AG08396 (cell line): ENCODE results near the gene SMIM11.
"Not testable (repeated sequence)": the region's sequence is repeated elsewhere in the genome, so short reads cannot be mapped to it uniquely, and the experiment has no call there.

Experiments
- DNase-seq: peaks from one replicate; pipeline ENCODE4 v3.0.0; 2012; ENCODE audit warnings: low spot score, mixed read lengths

SMIM11 gene

GRCh38 chr21:34355570-34355969, 19.7 kb upstream of the SMIM11 start:
- DNase-seq = no peak

GRCh38 chr21:34357889-34358288, 17.4 kb upstream of the SMIM11 start:
- DNase-seq = no peak

DNA sequence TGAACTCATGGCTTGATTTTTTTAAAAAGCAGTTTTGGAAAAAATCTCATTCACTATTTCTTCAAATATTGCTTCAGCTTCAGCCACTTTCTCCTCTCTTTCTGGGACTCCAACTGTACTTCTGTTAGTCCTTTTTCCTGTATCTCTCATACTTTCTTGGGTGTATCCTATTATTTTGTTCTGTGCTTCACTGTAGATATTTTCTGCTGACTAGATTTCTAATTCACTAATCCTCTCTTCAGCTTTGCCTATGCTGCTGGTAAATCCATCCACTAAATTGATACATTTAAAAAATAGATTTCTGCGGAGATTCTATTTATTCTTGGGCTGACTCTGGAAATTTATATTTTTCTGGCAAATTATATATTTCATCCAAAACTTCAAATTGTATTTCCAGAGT, 16.4 kb upstream of the SMIM11 start:
- no peak for DNase-seq

DNA sequence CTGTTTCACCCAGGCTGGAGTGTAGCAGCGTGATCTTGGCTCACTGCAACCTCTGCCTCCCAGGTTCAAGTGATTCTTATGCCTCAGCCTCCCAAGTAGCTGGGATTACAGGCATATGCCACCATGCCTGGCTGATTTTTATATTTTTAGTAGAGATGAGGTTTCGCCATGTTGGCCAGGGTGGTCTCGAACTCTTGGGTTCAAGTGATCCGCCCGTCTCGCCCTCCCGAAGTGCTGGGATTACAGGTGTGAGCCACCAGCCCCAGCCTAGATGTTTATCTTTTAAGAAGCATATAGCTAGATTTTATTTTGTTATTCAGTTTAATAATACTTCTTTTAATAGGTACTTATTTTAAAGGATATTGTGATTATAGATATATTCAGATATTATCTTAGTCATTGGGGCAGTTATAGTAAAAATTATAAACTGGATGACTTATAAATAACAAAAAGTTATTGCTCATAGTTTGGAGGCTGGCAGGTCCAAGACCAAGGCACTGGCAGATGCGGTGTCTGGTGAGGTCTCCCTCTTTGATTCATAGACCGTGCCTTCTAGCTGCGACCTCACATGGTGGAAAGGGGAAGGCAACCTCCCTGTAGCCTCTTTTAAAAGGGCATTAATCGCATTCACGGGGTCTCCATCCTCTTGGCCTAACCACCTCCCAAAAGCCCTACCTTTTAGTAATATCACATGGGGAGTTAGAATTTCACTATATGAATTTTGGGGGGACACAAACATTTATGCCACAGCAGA, 14.6 kb upstream of the SMIM11 start:
- no peak for DNase-seq

DNA sequence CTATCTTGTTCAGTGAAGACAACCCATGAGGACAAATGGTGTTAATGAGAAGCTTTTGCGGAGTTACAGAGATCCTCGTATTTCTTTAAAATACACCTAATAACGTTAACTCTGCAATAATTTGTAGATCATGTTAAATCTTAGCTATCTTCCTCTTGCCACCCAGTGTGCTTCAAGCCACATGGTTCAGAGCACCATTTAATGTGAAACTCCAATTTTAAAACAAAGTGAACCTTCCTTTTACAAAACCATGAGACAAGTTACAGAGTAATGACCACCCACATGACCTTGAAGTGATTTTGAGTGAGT, 13.2 kb upstream of the SMIM11 start:
- DNase-seq = no peak

DNA sequence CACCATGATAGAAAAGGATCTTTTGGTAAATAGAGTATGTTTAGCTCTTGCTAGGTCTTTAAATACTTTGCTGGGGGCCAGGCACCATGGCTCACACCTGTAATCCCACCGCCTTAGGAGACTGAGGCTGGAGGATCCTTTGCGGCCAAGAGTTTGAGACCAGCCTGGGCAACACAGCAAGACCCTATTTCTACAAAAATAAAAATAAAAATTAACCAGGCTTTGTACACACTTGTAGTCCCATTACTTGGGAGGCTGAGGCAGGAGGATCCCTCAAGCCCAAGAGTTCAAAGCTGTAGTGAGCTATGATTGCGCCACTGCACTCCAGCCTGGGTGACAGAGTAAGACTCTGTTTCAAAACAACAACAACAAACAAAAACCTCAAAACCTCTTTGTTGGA, 12.6 kb upstream of the SMIM11 start:
- DNase-seq = no peak

DNA sequence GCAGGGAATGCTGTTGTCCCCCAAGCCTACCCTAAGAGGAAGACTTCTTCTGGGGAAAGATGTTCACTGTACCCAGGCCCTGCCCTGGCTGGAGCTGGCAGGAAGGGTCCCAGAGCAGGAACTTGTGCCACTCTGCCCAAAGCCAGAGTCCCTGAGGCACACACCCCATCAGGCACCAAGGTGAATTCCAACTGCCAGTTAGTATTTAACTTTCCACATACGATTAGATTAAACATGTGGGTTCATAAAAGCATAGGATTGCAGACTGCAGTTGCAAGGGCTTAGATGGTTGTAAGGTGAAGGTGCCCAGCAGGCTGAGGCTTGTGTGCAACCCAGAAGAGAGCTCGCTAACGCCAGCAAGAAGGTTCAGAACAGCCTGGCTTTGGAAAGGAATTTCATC, 11.6 kb upstream of the SMIM11 start, which contains the start of gene KCNE2:
Gene KCNE2 (plus strand): TSS at position 274 of the 400 bp plus-strand sequence. CDS start 6,473 bp downstream, outside the sequence.
- DNase-seq = no peak

DNA sequence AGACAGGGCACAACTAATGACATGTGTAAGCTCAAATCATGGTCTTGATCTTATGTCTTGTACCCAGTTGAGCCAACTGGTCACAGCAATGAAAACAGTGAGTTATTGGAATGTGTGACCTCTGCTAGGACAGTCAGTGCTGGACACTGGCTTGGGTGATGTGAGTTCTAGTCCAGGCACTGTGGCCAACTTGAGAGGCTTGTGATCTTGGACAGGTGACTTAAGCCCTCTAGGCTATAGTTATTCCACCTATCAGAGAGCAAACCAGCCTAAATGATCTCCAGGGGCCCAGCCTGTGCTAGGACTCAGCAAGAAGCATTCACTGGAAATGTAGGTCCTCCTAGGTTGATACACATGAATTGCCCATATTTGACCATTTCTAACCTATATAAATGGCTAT, 10.4 kb upstream of the SMIM11 start:
- DNase-seq = no peak

DNA sequence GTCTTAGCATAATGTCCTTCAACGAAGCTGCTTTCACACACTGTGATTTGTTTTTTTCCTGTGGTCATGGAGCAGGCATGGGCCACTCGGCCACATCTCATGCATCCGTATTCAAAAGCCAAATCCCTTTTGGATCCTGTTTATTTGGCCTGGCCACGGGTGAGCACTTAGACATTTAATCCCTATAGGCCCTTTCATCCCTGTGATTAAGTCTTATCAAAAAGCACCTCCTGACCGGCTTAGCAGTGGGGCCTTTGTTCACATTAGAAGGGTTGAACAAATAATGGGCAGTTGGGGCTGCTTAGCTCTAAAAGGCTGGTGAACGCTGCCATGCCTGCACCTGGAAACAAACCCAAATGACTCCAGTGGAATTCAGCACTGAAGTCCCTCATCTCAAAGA, 9.5 kb upstream of the SMIM11 start:
- DNase-seq = no peak

DNA sequence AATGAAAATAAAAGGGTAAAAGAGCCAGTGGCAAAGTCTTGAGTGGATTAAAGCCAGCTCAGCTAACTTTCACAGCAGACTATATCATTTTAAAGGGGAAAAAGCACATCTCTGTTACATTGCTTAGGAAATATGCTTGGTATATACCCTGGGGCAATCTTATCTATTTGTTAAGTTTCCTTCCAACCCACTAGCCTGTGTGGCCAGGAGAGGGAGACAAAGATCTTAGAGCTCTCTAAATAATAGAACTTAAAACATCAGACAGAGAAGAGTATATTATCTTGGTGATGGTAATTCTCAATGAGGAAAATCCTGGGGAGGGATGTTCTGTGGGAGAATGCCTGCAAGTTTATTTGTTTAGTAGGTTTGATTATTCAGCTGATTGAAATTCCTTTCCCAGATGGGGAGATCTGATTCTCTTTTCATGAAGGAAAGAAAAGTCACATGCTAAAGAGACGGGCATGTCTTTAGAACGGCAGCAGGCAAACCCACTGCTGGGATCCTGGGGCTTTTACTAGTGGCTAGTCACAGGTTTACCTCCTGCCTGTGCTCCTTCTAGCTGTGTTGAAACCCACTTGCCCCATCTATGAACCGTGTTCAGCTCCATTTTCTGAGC, 7.9 kb upstream of the SMIM11 start:
- DNase-seq = no peak

GRCh38 chr21:34369741-34370140, 5.6 kb upstream of the SMIM11 start:
- no peak for DNase-seq

- no peak for DNase-seq
These were observed 3.0 kb upstream of the SMIM11 start for GRCh38 chr21:34372321-34372720.

- DNase-seq = not testable (repeated sequence)
These were observed 845 bp upstream of the SMIM11 start for GRCh38 chr21:34374462-34374861.

GRCh38 chr21:34375619-34375972, 289 bp downstream of the SMIM11 start:
- DNase-seq = not testable (repeated sequence)

DNA sequence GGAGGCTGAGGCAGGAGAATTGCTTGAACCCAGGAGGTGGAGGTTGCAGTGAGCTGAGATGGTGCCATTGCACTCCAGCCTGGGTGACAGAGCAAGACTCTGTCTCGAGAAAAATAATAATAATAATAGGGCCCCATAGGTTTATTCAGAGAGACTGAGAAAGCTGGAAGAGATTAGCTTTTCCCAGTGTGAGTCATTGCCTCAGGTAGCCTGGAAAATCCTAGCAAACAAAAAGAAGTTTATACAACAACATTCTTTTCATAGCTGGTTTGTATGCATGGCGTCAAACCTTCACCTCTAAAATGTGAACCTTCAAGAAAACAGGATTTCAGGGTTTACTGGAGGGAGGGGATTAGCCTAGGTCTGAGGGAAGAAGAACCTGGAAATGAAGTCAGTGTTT, 7.8 kb downstream of the SMIM11 start:
- not testable (repeated sequence) for DNase-seq

- not testable (repeated sequence) for DNase-seq
These were observed 8.6 kb downstream of the SMIM11 start for GRCh38 chr21:34383724-34384415.

DNA sequence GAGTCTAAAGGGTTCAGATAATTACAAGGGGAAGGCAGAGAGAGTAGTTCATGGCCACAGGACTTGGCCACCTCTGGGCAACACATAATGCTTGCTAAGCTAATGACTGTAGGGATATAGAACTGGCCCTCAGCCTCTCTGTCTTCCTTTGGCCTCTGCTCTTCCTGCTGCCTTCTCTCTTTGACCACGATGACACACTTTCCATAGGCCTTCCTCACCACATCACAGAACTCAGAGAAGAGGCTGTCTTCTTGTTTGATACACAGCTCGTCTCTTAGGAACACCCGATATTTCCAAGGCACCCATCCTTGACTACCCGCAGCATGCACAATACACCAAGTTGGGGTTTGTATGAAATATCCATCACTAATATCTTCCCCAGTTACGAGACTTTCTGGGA, 25.2 kb downstream of the SMIM11 start:
- DNase-seq = not testable (repeated sequence)

DNA sequence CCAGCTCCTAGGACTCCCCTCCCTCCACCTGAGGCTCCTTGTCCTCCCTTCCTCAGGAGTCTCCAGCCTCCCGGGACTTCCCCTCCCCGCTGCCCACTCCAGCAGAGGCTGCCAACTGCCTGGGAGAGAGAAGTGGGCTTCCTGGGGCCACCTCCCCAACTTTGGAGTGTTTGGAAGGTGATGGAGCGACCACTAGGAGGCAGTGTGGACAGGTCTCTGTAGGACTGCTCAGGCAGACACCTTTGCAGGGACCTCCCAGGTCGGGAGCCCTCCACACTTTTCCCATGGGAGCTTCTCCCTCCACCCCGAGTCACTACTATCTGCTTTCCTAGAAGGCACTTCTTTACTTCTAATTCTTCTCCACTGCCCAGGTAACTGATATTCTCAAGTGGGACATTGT, 29.4 kb downstream of the SMIM11 start:
- DNase-seq = not testable (repeated sequence)

GRCh38 chr21:34405686-34406085, 30.4 kb downstream of the SMIM11 start:
- DNase-seq = not testable (repeated sequence)

GRCh38 chr21:34406102-34406501, 30.8 kb downstream of the SMIM11 start:
- DNase-seq = not testable (repeated sequence)

DNA sequence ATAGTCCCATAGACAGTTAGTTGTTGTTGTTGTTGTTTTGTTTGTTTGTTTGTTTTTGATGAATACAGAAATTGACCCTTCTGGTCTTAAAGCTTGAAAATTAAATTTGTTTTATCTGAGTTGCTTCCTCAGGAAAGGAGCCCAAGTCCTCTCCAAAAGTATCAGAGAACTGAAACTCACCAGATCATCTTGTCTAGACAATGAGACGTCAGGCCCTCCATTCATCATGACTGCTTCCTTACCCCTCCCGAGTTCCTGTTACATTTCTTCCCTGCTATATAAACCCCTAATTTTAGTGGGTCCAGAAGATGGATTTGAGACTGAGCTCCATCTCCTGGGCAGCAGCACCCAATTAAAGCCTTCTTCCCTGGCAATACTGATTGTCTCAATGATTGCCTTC, 31.4 kb downstream of the SMIM11 start:
- not testable (repeated sequence) for DNase-seq

- not testable (repeated sequence) for DNase-seq
These were observed 32.0 kb downstream of the SMIM11 start for GRCh38 chr21:34407294-34407693.

- not testable (repeated sequence) for DNase-seq
These were observed 42.3 kb downstream of the SMIM11 start for GRCh38 chr21:34417448-34418077.
